Parathyroid adenoma (tissue), 2 donors: Measurements from ENCODE around the gene ADCY2.

Experiments
- H2AFZ ChIP-seq: fragments of 300-600 bp; sonication (generic); one replicate; pipeline ENCODE4 v1.7.0; 2017; ENCODE audit warnings: antibody characterized with exemption, mild to moderate bottlenecking
- H3K27ac ChIP-seq: fragments of 300-600 bp; sonication (generic); one replicate; pipeline ENCODE4 v1.7.0; 2017
- H3K27me3 ChIP-seq: fragments of 300-600 bp; sonication (generic); one replicate; pipeline ENCODE4 v1.7.0; 2017; ENCODE audit warnings: low read length; ENCODE audit not compliant: control insufficient read depth, insufficient read depth
- H3K36me3 ChIP-seq: fragments of 300-600 bp; sonication (generic); one replicate; pipeline ENCODE4 v1.7.0; 2017; ENCODE audit warnings: low read length; ENCODE audit not compliant: control insufficient read depth, insufficient read depth
- H3K4me1 ChIP-seq: fragments of 300-600 bp; sonication (generic); one replicate; pipeline ENCODE4 v1.7.0; 2017; ENCODE audit warnings: control low read depth
- H3K4me2 ChIP-seq: fragments of 300-600 bp; sonication (generic); one replicate; pipeline ENCODE4 v1.7.0; 2017; ENCODE audit warnings: low read length
- H3K4me3 ChIP-seq: fragments of 300-600 bp; sonication (generic); one replicate; pipeline ENCODE4 v1.7.0; 2017; ENCODE audit warnings: low read depth, low read length
- H3K79me2 ChIP-seq: fragments of 300-600 bp; sonication (generic); one replicate; pipeline ENCODE4 v1.7.0; 2017; ENCODE audit warnings: control low read depth
- H3K9ac ChIP-seq: fragments of 300-600 bp; sonication (generic); one replicate; pipeline ENCODE4 v1.7.0; 2017; ENCODE audit warnings: mild to moderate bottlenecking
- H3K9me3 ChIP-seq: fragments of 300-600 bp; sonication (generic); one replicate; pipeline ENCODE4 v1.7.0; 2017; ENCODE audit warnings: low read length; ENCODE audit not compliant: control insufficient read depth
- TF ChIP-seq, protein P1 (sequence below): fragments of 300-600 bp; sonication (generic); IDR thresholded peaks from one replicate; pipeline ENCODE4 v1.7.0; 2017; ENCODE audit warnings: antibody characterized with exemption, mild to moderate bottlenecking
- donor health status: primary hyperparathyroidism.

ADCY2 gene

GRCh38 chr5:7445831-7446230, 49.9 kb downstream of the ADCY2 start:
- Histone ChIP-seq H3K4me3 (no peak overlapping the region), H3K9me3 (no peaks in the 10 kb centered on the region), H2AFZ (no peak overlapping the region), H3K27me3 (no peaks in the 10 kb centered on the region), H3K36me3 (no peaks in the 10 kb centered on the region), H3K9ac (no peak overlapping the region), H3K4me2 (no peak overlapping the region), H3K4me1 (no peaks in the 10 kb centered on the region), H3K79me2 (no peaks in the 10 kb centered on the region), H3K27ac (no peak overlapping the region)
- TF ChIP-seq, protein P1, sequence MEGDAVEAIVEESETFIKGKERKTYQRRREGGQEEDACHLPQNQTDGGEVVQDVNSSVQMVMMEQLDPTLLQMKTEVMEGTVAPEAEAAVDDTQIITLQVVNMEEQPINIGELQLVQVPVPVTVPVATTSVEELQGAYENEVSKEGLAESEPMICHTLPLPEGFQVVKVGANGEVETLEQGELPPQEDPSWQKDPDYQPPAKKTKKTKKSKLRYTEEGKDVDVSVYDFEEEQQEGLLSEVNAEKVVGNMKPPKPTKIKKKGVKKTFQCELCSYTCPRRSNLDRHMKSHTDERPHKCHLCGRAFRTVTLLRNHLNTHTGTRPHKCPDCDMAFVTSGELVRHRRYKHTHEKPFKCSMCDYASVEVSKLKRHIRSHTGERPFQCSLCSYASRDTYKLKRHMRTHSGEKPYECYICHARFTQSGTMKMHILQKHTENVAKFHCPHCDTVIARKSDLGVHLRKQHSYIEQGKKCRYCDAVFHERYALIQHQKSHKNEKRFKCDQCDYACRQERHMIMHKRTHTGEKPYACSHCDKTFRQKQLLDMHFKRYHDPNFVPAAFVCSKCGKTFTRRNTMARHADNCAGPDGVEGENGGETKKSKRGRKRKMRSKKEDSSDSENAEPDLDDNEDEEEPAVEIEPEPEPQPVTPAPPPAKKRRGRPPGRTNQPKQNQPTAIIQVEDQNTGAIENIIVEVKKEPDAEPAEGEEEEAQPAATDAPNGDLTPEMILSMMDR, result no peak

DNA sequence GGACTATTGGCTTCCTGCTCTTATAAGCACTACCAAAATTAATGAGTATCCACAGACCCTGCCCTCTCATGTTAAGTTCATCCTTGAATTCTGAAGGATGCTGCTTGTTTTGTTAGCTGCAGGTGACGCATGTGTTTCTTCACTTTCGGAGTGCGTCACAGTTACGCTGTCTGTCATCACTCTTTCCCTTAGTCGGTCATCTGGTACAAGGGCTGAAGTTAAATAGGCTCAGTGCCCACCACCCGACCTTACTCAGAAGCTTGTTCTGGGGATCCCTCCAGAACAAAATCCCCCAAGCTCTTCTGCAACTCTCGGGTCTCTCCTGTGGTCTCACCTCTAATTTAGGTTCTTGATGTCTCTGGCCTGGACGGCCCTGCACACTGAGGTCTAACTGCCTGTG, 51.0 kb downstream of the ADCY2 start:
- H3K79me2 ChIP-seq, result no peaks in the 10 kb centered on the region
- TF ChIP-seq, protein P1, result no peak
- H3K9me3 ChIP-seq, result no peaks in the 10 kb centered on the region
- no peaks in the 10 kb centered on the region for H3K36me3 ChIP-seq
- H3K4me3 ChIP-seq, result no peak overlapping the region
- H3K4me1 ChIP-seq, result no peaks in the 10 kb centered on the region
- no peaks in the 10 kb centered on the region for H3K27me3 ChIP-seq
- H3K9ac ChIP-seq, result no peak overlapping the region
- no peak overlapping the region for H3K4me2 ChIP-seq
- H2AFZ ChIP-seq, result no peak overlapping the region
- H3K27ac ChIP-seq, result no peak overlapping the region

GRCh38 chr5:7453947-7454346, 58.0 kb downstream of the ADCY2 start:
- H3K4me3 ChIP-seq, result no peak overlapping the region
- H3K9ac ChIP-seq, result no peak overlapping the region
- no peak overlapping the region for H3K4me2 ChIP-seq
- H2AFZ ChIP-seq, result no peak overlapping the region
- TF ChIP-seq, protein P1, result no peak
- no peak overlapping the region for H3K27ac ChIP-seq
- no peaks in the 10 kb centered on the region for H3K9me3 ChIP-seq
- no peaks in the 10 kb centered on the region for H3K79me2 ChIP-seq
- H3K36me3 ChIP-seq, result no peaks in the 10 kb centered on the region
- no peaks in the 10 kb centered on the region for H3K27me3 ChIP-seq
- no peaks in the 10 kb centered on the region for H3K4me1 ChIP-seq

- H3K4me1 ChIP-seq, result no peaks in the 10 kb centered on the region
- TF ChIP-seq, protein P1, result no peak
- H3K79me2 ChIP-seq, result no peaks in the 10 kb centered on the region
- no peaks in the 10 kb centered on the region for H3K9me3 ChIP-seq
- no peak overlapping the region for H3K9ac ChIP-seq
- H3K4me3 ChIP-seq, result no peak overlapping the region
- H3K27me3 ChIP-seq, result no peaks in the 10 kb centered on the region
- no peak overlapping the region for H3K4me2 ChIP-seq
- H3K27ac ChIP-seq, result no peak overlapping the region
- H2AFZ ChIP-seq, result no peak overlapping the region
- H3K36me3 ChIP-seq, result no peaks in the 10 kb centered on the region
Measured at GRCh38 chr5:7456206-7456605, 60.3 kb downstream of the ADCY2 start.

DNA sequence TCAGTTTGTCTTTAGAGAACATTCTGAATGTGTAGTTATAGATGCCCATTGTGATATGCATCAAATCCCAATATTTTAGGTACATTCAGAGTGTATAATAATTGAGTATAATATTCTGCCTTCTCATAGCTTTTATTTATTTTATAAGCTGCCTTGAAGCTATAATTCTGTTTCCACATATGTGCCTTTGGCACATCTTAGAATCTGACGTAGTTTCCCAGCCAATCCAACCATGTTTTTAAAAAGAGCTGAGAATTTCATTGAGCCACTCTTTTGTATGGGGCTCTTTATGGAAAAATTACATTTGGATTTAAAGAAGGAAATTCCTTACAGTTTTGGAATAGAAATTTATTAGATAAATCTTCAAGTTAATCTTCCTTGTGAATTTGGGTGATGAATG, 65.4 kb downstream of the ADCY2 start:
- Histone ChIP-seq H3K36me3 (no peaks in the 10 kb centered on the region), H3K27me3 (no peaks in the 10 kb centered on the region), H3K4me3 (no peak overlapping the region), H2AFZ (no peak overlapping the region), H3K4me2 (no peak overlapping the region), H3K27ac (no peak overlapping the region), H3K9ac (no peak overlapping the region), H3K4me1 (no peaks in the 10 kb centered on the region), H3K9me3 (no peaks in the 10 kb centered on the region), H3K79me2 (no peaks in the 10 kb centered on the region)
- TF ChIP-seq, protein P1, result no peak
